Measurements from ENCODE around the gene TSC22D3.

GRCh38 chrX:107716118-107716684, 59.4 kb downstream of the TSC22D3 start:
- TF ChIP-seq CTCF (IDR thresholded peaks at IDR 0.05) (no peak), POLR2A (IDR thresholded peaks at IDR 0.05) (no peak)
